B cell (primary cell): ENCODE measurements around the gene RNF220.

Source experiments
- EZH2 ChIP-seq: IDR thresholded peaks from 2 replicates; pipeline ENCODE4 v1.6.1; 2012; ENCODE audit warnings: borderline replicate concordance, low read depth, mild to moderate bottlenecking, moderate library complexity, low read length; ENCODE audit not compliant: insufficient read depth, poor library complexity, severe bottlenecking
- TF ChIP-seq, protein P1 (sequence below): fragments of 200-600 bp; IDR thresholded peaks from one replicate; pipeline ENCODE4 v1.8.0; 2022; ENCODE audit warnings: antibody characterized with exemption, mild to moderate bottlenecking

DNA sequence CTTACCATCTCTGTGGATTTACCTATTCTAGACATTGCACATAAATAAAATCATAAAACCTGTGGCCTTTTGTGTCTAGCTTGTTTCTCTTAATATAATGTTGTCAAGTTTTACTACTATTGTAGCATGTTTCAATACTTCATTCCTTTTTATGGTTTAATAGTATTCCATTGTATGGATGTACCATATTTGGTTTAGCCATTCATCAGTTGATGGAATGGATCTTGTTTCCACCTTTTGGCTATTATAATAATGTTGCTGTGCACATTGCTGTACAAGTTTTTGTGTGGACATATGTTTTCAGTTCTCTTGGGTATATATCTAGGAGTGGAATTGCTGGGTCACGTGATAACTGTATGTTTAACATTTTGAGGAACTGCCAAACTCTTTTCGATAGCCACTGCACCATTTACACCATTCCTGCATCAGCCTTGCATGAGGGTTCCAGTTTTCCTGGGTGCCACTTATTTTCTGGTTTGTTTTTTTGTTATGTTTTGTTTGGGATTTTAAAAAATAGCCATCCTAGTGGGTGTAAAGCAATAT, 66.9 kb downstream of the RNF220 start:
- TF ChIP-seq, protein P1, sequence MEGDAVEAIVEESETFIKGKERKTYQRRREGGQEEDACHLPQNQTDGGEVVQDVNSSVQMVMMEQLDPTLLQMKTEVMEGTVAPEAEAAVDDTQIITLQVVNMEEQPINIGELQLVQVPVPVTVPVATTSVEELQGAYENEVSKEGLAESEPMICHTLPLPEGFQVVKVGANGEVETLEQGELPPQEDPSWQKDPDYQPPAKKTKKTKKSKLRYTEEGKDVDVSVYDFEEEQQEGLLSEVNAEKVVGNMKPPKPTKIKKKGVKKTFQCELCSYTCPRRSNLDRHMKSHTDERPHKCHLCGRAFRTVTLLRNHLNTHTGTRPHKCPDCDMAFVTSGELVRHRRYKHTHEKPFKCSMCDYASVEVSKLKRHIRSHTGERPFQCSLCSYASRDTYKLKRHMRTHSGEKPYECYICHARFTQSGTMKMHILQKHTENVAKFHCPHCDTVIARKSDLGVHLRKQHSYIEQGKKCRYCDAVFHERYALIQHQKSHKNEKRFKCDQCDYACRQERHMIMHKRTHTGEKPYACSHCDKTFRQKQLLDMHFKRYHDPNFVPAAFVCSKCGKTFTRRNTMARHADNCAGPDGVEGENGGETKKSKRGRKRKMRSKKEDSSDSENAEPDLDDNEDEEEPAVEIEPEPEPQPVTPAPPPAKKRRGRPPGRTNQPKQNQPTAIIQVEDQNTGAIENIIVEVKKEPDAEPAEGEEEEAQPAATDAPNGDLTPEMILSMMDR, result no peak
- TF ChIP-seq EZH2, result no peak
